GM19193 (cell line): ENCODE data around the gene ZNF747.

ENCODE experiments used
- POLR2A ChIP-seq: IDR thresholded peaks from 4 replicates; pipeline ENCODE4 v1.6.1; 2011; ENCODE audit not compliant: insufficient read depth, insufficient read length; ENCODE audit errors: extremely low read depth

Gene ZNF747

GRCh38 chr16:30528799-30529457 lies 5.7 kb downstream of the ZNF747 start:
- TF ChIP-seq POLR2A = peak; percentile 21

GRCh38 chr16:30527635-30528178 lies 7.0 kb downstream of the ZNF747 start:
- TF ChIP-seq POLR2A = no peak

GRCh38 chr16:30526823-30527634 lies 7.6 kb downstream of the ZNF747 start:
- TF ChIP-seq POLR2A = peak; percentile 50

GRCh38 chr16:30526137-30526822 lies 8.4 kb downstream of the ZNF747 start, which contains the start of gene ZNF768:
TSS of gene ZNF768 (minus strand) at chr16:30526566. CDS start at chr16:30526413, 153 bp downstream.
- no peak for TF ChIP-seq POLR2A

- no peak for TF ChIP-seq POLR2A
Observed at GRCh38 chr16:30525844-30526136, 8.9 kb downstream of the ZNF747 start.

- no peak for TF ChIP-seq POLR2A
Observed at GRCh38 chr16:30524575-30525568, 9.8 kb downstream of the ZNF747 start.

- TF ChIP-seq POLR2A = no peak
Observed at GRCh38 chr16:30523768-30524574, 10.7 kb downstream of the ZNF747 start.

- no peak for TF ChIP-seq POLR2A
Observed at GRCh38 chr16:30521873-30522641, 12.6 kb downstream of the ZNF747 start.

GRCh38 chr16:30521476-30521872 lies 13.2 kb downstream of the ZNF747 start:
- no peak for TF ChIP-seq POLR2A

- TF ChIP-seq POLR2A = no peak
Observed at GRCh38 chr16:30519120-30520049, 15.3 kb downstream of the ZNF747 start.

GRCh38 chr16:30518552-30518951 lies 16.1 kb downstream of the ZNF747 start:
- no peak for TF ChIP-seq POLR2A

GRCh38 chr16:30515275-30515674 lies 19.4 kb downstream of the ZNF747 start:
- no peak for TF ChIP-seq POLR2A

- TF ChIP-seq POLR2A = no peak
Observed at GRCh38 chr16:30511509-30511908, 23.1 kb downstream of the ZNF747 start.
